Measurements from ENCODE around the gene MSRB1. TPM values are rescaled to one million over a fixed set of nuclear protein-coding genes. Genes with fewer than 3 reads are reported as not detected.

The MSRB1 gene
- total RNA-seq, 1 experiment from 2014 or later = 26.4 TPM

DNA sequence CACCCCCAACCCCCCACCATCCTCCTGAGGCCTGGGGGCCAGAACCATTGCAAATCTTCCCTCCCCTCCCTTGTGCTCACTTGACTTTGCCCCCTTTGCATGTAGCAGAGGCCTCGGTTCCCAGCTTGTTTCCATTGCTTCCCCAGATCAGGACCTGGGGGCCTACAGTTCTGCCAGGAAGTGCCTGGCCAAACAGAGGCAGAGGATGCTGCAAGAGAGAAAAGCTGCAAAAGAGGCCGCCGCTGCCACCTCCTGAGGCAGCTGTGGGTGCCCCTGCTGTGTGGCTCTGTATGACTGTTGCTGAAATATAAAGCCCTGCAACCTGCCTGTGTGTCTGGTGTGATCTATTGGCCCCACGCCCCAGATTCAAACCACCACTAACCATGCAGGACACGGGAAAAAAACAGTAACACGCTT, 18.7 kb upstream of the MSRB1 start (continued):
- TF ChIP-seq, protein P1, sequence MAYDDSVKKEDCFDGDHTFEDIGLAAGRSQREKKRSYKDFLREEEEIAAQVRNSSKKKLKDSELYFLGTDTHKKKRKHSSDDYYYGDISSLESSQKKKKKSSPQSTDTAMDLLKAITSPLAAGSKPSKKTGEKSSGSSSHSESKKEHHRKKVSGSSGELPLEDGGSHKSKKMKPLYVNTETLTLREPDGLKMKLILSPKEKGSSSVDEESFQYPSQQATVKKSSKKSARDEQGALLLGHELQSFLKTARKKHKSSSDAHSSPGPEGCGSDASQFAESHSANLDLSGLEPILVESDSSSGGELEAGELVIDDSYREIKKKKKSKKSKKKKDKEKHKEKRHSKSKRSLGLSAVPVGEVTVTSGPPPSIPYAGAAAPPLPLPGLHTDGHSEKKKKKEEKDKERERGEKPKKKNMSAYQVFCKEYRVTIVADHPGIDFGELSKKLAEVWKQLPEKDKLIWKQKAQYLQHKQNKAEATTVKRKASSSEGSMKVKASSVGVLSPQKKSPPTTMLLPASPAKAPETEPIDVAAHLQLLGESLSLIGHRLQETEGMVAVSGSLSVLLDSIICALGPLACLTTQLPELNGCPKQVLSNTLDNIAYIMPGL (CRISPR knock-in tag; IDR thresholded peaks at IDR 0.05) = no peak
- TF ChIP-seq, protein P2, sequence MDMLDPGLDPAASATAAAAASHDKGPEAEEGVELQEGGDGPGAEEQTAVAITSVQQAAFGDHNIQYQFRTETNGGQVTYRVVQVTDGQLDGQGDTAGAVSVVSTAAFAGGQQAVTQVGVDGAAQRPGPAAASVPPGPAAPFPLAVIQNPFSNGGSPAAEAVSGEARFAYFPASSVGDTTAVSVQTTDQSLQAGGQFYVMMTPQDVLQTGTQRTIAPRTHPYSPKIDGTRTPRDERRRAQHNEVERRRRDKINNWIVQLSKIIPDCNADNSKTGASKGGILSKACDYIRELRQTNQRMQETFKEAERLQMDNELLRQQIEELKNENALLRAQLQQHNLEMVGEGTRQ (CRISPR knock-in tag; IDR thresholded peaks at IDR 0.05) = no peak
- TF ChIP-seq, protein P3, sequence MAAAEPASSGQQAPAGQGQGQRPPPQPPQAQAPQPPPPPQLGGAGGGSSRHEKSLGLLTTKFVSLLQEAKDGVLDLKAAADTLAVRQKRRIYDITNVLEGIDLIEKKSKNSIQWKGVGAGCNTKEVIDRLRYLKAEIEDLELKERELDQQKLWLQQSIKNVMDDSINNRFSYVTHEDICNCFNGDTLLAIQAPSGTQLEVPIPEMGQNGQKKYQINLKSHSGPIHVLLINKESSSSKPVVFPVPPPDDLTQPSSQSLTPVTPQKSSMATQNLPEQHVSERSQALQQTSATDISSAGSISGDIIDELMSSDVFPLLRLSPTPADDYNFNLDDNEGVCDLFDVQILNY (CRISPR knock-in tag; IDR thresholded peaks at IDR 0.05) = no peak
- TF ChIP-seq, protein P4, sequence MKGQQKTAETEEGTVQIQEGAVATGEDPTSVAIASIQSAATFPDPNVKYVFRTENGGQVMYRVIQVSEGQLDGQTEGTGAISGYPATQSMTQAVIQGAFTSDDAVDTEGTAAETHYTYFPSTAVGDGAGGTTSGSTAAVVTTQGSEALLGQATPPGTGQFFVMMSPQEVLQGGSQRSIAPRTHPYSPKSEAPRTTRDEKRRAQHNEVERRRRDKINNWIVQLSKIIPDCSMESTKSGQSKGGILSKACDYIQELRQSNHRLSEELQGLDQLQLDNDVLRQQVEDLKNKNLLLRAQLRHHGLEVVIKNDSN (CRISPR knock-in tag; IDR thresholded peaks at IDR 0.05) = no peak
- no peak for TF ChIP-seq NFE2L1 (CRISPR knock-in tag; IDR thresholded peaks at IDR 0.05)
- TF ChIP-seq CREB1 (CRISPR knock-in tag; IDR thresholded peaks at IDR 0.05) = no peak; the same call in 1 of the 2 replicates
- TF ChIP-seq, protein P5, sequence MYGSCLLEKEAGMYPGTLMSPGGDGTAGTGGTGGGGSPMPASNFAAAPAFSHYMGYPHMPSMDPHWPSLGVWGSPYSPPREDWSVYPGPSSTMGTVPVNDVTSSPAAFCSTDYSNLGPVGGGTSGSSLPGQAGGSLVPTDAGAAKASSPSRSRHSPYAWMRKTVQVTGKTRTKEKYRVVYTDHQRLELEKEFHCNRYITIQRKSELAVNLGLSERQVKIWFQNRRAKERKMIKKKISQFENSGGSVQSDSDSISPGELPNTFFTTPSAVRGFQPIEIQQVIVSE (CRISPR knock-in tag; IDR thresholded peaks at IDR 0.05; ENCODE audit: borderline replicate concordance) = no peak
- TF ChIP-seq EMX1 (CRISPR knock-in tag; IDR thresholded peaks at IDR 0.05) = no peak
- TF ChIP-seq, protein P6, sequence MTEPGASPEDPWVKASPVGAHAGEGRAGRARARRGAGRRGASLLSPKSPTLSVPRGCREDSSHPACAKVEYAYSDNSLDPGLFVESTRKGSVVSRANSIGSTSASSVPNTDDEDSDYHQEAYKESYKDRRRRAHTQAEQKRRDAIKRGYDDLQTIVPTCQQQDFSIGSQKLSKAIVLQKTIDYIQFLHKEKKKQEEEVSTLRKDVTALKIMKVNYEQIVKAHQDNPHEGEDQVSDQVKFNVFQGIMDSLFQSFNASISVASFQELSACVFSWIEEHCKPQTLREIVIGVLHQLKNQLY (CRISPR knock-in tag; IDR thresholded peaks at IDR 0.05) = no peak
- TF ChIP-seq, protein P7, sequence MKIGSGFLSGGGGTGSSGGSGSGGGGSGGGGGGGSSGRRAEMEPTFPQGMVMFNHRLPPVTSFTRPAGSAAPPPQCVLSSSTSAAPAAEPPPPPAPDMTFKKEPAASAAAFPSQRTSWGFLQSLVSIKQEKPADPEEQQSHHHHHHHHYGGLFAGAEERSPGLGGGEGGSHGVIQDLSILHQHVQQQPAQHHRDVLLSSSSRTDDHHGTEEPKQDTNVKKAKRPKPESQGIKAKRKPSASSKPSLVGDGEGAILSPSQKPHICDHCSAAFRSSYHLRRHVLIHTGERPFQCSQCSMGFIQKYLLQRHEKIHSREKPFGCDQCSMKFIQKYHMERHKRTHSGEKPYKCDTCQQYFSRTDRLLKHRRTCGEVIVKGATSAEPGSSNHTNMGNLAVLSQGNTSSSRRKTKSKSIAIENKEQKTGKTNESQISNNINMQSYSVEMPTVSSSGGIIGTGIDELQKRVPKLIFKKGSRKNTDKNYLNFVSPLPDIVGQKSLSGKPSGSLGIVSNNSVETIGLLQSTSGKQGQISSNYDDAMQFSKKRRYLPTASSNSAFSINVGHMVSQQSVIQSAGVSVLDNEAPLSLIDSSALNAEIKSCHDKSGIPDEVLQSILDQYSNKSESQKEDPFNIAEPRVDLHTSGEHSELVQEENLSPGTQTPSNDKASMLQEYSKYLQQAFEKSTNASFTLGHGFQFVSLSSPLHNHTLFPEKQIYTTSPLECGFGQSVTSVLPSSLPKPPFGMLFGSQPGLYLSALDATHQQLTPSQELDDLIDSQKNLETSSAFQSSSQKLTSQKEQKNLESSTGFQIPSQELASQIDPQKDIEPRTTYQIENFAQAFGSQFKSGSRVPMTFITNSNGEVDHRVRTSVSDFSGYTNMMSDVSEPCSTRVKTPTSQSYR (CRISPR knock-in tag; IDR thresholded peaks at IDR 0.05) = 0 out of 2 replicates have a peak, but pooled peaks have one; percentile 46
- no peak for TF ChIP-seq MXD4 (CRISPR knock-in tag; IDR thresholded peaks at IDR 0.05; ENCODE audit: borderline replicate concordance)
- TF ChIP-seq TEAD4 (CRISPR knock-in tag; IDR thresholded peaks at IDR 0.05) = no peak
- TF ChIP-seq IRF2 (CRISPR knock-in tag; IDR thresholded peaks at IDR 0.05; ENCODE audit: borderline replicate concordance, low read depth) = no peak
- TF ChIP-seq GTF2I (CRISPR knock-in tag; conservative IDR thresholded peaks at IDR 0.05) = no peak
- TF ChIP-seq SP1 (CRISPR knock-in tag; conservative IDR thresholded peaks at IDR 0.05) = no peak
- no peak for TF ChIP-seq JUN (CRISPR knock-in tag; IDR thresholded peaks at IDR 0.05)
- TF ChIP-seq RELA (CRISPR knock-in tag; IDR thresholded peaks at IDR 0.05; ENCODE audit: borderline replicate concordance) = no peak

All from WTC11 (cell line).